Neuronal stem cell (in vitro differentiated cells): Measurements from ENCODE around the gene LXN.

Source experiments
- DNase-seq: peaks from one replicate; pipeline ENCODE4 v3.0.0-alpha.2; 2013; ENCODE audit warnings: low spot score
- H2AFZ ChIP-seq: one replicate; pipeline ENCODE4 v1.6.1; 2013; ENCODE audit warnings: mild to moderate bottlenecking, low read length, inconsistent platforms
- H2AK5ac ChIP-seq: 2 replicates; pipeline ENCODE4 v1.6.1; 2013; ENCODE audit warnings: low read depth, mild to moderate bottlenecking, inconsistent platforms, low read length, moderate library complexity, mixed read lengths
- H2BK120ac ChIP-seq: 2 replicates; pipeline ENCODE4 v1.6.1; 2013; ENCODE audit warnings: low read depth, mild to moderate bottlenecking, inconsistent platforms, low read length, moderate library complexity, mixed read lengths
- H2BK12ac ChIP-seq: one replicate; pipeline ENCODE4 v1.6.1; 2013; ENCODE audit warnings: low read length, inconsistent platforms
- H2BK15ac ChIP-seq: 2 replicates; pipeline ENCODE4 v1.6.1; 2013; ENCODE audit warnings: mild to moderate bottlenecking, low read length, inconsistent platforms, mixed read lengths
- H2BK5ac ChIP-seq: one replicate; pipeline ENCODE4 v1.6.1; 2013; ENCODE audit warnings: inconsistent platforms, mild to moderate bottlenecking, low read length, moderate library complexity
- H3K14ac ChIP-seq: one replicate; pipeline ENCODE4 v1.6.1; 2013; ENCODE audit warnings: low read length, inconsistent platforms
- H3K18ac ChIP-seq: 2 replicates; pipeline ENCODE4 v1.6.1; 2013; ENCODE audit warnings: low read length, inconsistent platforms
- H3K23ac ChIP-seq: 2 replicates; pipeline ENCODE4 v1.6.1; 2013; ENCODE audit warnings: low read depth, mild to moderate bottlenecking, mixed read lengths, low read length, inconsistent platforms; ENCODE audit not compliant: poor library complexity
- H3K27ac ChIP-seq: replicated peaks from 3 replicates; pipeline ENCODE4 v1.5.1; 2013; ENCODE audit warnings: low read length, inconsistent platforms
- H3K27me3 ChIP-seq, 3 experiments: 2 replicates each; pipeline ENCODE4 v1.6.1; 2013; ENCODE audit warnings: low read length in 3 of 3, mild to moderate bottlenecking in 2 of 3, inconsistent platforms in 1 of 3, low read depth in 1 of 3, mixed read lengths in 1 of 3, moderate library complexity in 1 of 3; ENCODE audit not compliant: control insufficient read depth in 3 of 3, insufficient read depth in 3 of 3
- H3K36me3 ChIP-seq, 2 donors: replicated peaks in 1 of 2; 2 replicates each; pipeline ENCODE4 v1.6.1; 2013; ENCODE audit warnings: low read length in 2 of 2; ENCODE audit not compliant: control insufficient read depth in 2 of 2, insufficient read depth in 2 of 2
- H3K4ac ChIP-seq: 2 replicates; pipeline ENCODE4 v1.6.1; 2013; ENCODE audit warnings: inconsistent platforms, mild to moderate bottlenecking, low read length, moderate library complexity
- H3K4me1 ChIP-seq, 2 donors: 1 replicate in 1 of 2; 2 replicates in 1 of 2; pipeline ENCODE4 v1.6.1; 2013; ENCODE audit warnings: low read length in 2 of 2, low read depth in 1 of 2; ENCODE audit not compliant: control insufficient read depth in 2 of 2, insufficient read depth in 1 of 2
- H3K4me2 ChIP-seq: one replicate; pipeline ENCODE4 v1.6.1; 2013; ENCODE audit warnings: mild to moderate bottlenecking, low read length, inconsistent platforms; ENCODE audit not compliant: insufficient read depth, poor library complexity, severe bottlenecking
- H3K4me3 ChIP-seq, 2 donors: 2 replicates each; pipeline ENCODE4 v1.5.1; 2013; ENCODE audit warnings: low read length in 2 of 2, mild to moderate bottlenecking in 2 of 2, inconsistent platforms in 1 of 2, moderate library complexity in 1 of 2
- H3K79me1 ChIP-seq: one replicate; pipeline ENCODE4 v1.6.1; 2013; ENCODE audit warnings: low read depth, mild to moderate bottlenecking, inconsistent platforms, low read length, moderate library complexity
- H3K9ac ChIP-seq: one replicate; pipeline ENCODE4 v1.6.1; 2013; ENCODE audit warnings: mild to moderate bottlenecking, low read depth, low read length, inconsistent platforms; ENCODE audit not compliant: poor library complexity
- H3K9me3 ChIP-seq, 2 donors: replicated peaks in 1 of 2; 2 replicates each; pipeline versions ENCODE3 to v1.6.1; 2013; ENCODE audit warnings: low read length in 2 of 2, mild to moderate bottlenecking in 2 of 2, inconsistent platforms in 1 of 2, low read depth in 1 of 2, mixed read lengths in 1 of 2, moderate library complexity in 1 of 2; ENCODE audit not compliant: control insufficient read depth in 2 of 2, insufficient read depth in 1 of 2
- H4K8ac ChIP-seq: one replicate; pipeline ENCODE4 v1.6.1; 2013; ENCODE audit warnings: low read depth, mild to moderate bottlenecking, inconsistent platforms, low read length, moderate library complexity
- H4K91ac ChIP-seq: one replicate; pipeline ENCODE4 v1.6.1; 2013; ENCODE audit warnings: low read length, low read depth, mild to moderate bottlenecking, inconsistent platforms; ENCODE audit not compliant: poor library complexity
- WGBS, 2 donors: extraction: QIAGEN DNeasy Blood & Tissue Kit; methylation state at CpG; one replicate each; pipeline ENCODE4 v1.1.7; 2013; ENCODE audit warnings: missing lambda C conversion rate in 2 of 2, mixed read lengths in 1 of 2; ENCODE audit not compliant: insufficient read length in 2 of 2, insufficient replicate concordance in 1 of 2; ENCODE audit errors: extremely low coverage in 2 of 2; 5-methylcytosine and 5-hydroxymethylcytosine counted together

The LXN gene

GRCh38 chr3:158644345-158644908 is 28.0 kb downstream of the LXN start, which contains the start of gene GFM1:
GFM1 (plus strand) TSS chr3:158644527; CDS start chr3:158644635, 108 bp downstream.
- Histone ChIP-seq H3K79me1 (peaks cover 6% of the 10 kb centered on the region), H3K23ac (peak within 1 kb of the TSS; percentile 89), H2AK5ac (no peak within 1 kb of the TSS), H2BK15ac (no peak within 1 kb of the TSS), H2BK12ac (no peak within 1 kb of the TSS), H3K4ac (no peak within 1 kb of the TSS), H3K4me1 (peaks cover 0 to 4% of the 10 kb centered on the region in 2 donors), H3K4me3 (peak within 1 kb of the TSS; percentile 80 to 100), H2BK5ac (peak within 1 kb of the TSS; percentile 39), H3K9me3 (no peaks in the 10 kb centered on the region), H3K27me3 (no peaks in the 10 kb centered on the region), H3K27ac (no peak within 1 kb of the TSS), H2BK120ac (no peak within 1 kb of the TSS), H3K4me2 (peak within 1 kb of the TSS; percentile 42), H3K18ac (peak within 1 kb of the TSS; percentile 91), H3K14ac (peak within 1 kb of the TSS; percentile 94), H3K9ac (peak within 1 kb of the TSS; percentile 94), H3K36me3 (peaks cover 0 to 32% of the 10 kb centered on the region in 2 donors), H4K91ac (no peak within 1 kb of the TSS), H4K8ac (no peak within 1 kb of the TSS), H2AFZ (peak within 1 kb of the TSS; percentile 94)
- no CpG with 5 or more reads among the region's 42 CpGs for WGBS, 2 donors
- DNase-seq, result peak; percentile 86

- Histone ChIP-seq H3K4me3 (no peak overlapping the region), H3K4ac (no peak overlapping the region), H2BK15ac (no peak overlapping the region), H3K36me3 (peaks cover 0 to 18% of the 10 kb centered on the region in 2 donors), H2AK5ac (no peak overlapping the region), H3K4me1 (peaks cover 0 to 4% of the 10 kb centered on the region in 2 donors), H2BK5ac (no peak overlapping the region), H4K91ac (no peak overlapping the region), H2BK12ac (no peak overlapping the region), H2BK120ac (no peak overlapping the region), H3K4me2 (no peak overlapping the region), H3K27me3 (no peaks in the 10 kb centered on the region), H3K9ac (no peak overlapping the region), H3K18ac (no peak overlapping the region), H3K79me1 (peaks cover 6% of the 10 kb centered on the region), H2AFZ (peak overlapping the region; percentile 77), H3K14ac (no peak overlapping the region), H4K8ac (no peak overlapping the region), H3K23ac (no peak overlapping the region), H3K9me3 (no peaks in the 10 kb centered on the region), H3K27ac (no peak overlapping the region)
- no peak for DNase-seq
- no CpG with 5 or more reads among the region's 6 CpGs for WGBS, 2 donors
Measured at GRCh38 chr3:158642474-158643210, 29.8 kb downstream of the LXN start.

GRCh38 chr3:158642005-158642404 is 30.4 kb downstream of the LXN start:
- no peak for DNase-seq
- H3K4ac ChIP-seq, result no peak overlapping the region
- H3K36me3 ChIP-seq, result peaks cover 0 to 12% of the 10 kb centered on the region in 2 donors
- peaks cover 6% of the 10 kb centered on the region for H3K79me1 ChIP-seq
- H3K27ac ChIP-seq, result no peak overlapping the region
- no peak overlapping the region for H3K4me2 ChIP-seq
- no peak overlapping the region for H2AFZ ChIP-seq
- no peak overlapping the region for H3K9ac ChIP-seq
- no peak overlapping the region for H2BK12ac ChIP-seq
- H4K8ac ChIP-seq, result no peak overlapping the region
- no CpG with 5 or more reads among the region's 7 CpGs for WGBS, 2 donors
- H3K14ac ChIP-seq, result no peak overlapping the region
- H3K27me3 ChIP-seq, result no peaks in the 10 kb centered on the region
- no peak overlapping the region for H4K91ac ChIP-seq
- H2BK15ac ChIP-seq, result no peak overlapping the region
- H2BK5ac ChIP-seq, result no peak overlapping the region
- peaks cover 0 to 4% of the 10 kb centered on the region in 2 donors for H3K4me1 ChIP-seq
- no peak overlapping the region for H2BK120ac ChIP-seq
- no peak overlapping the region for H3K4me3 ChIP-seq
- H3K23ac ChIP-seq, result no peak overlapping the region
- no peak overlapping the region for H3K18ac ChIP-seq
- no peaks in the 10 kb centered on the region for H3K9me3 ChIP-seq
- H2AK5ac ChIP-seq, result no peak overlapping the region

DNA sequence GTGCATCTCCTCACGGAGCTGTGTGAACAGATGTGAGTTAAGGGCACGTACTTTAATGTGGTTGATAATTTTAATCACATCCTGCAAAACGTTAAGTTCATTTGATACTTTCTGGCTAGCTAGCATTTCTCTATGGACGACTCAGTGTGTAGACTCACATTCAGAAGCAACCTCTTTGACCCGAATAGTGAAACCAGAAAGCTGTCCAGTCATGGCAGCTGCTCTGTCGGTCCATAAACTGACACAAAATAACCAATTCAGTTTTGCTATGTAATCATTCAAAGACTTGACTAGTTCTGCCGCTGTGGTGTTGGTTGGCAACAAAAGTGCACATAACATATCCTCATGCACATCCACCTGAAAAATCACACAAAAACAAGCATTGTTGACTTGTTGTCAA is 31.8 kb downstream of the LXN start:
- Histone ChIP-seq H4K91ac (no peak overlapping the region), H2AK5ac (no peak overlapping the region), H3K9me3 (no peaks in the 10 kb centered on the region), H3K4me2 (no peak overlapping the region), H3K14ac (no peak overlapping the region), H3K27me3 (no peaks in the 10 kb centered on the region), H3K23ac (no peak overlapping the region), H3K9ac (no peak overlapping the region), H2BK120ac (no peak overlapping the region), H2BK15ac (no peak overlapping the region), H3K36me3 (no peaks in the 10 kb centered on the region), H3K27ac (no peak overlapping the region), H2AFZ (no peak overlapping the region), H3K4ac (no peak overlapping the region), H3K4me1 (peaks cover 0 to 4% of the 10 kb centered on the region in 2 donors), H3K18ac (no peak overlapping the region), H3K79me1 (peaks cover 2% of the 10 kb centered on the region), H3K4me3 (no peak overlapping the region), H4K8ac (no peak overlapping the region), H2BK5ac (no peak overlapping the region), H2BK12ac (no peak overlapping the region)
- DNase-seq, result no peak
- no CpG with 5 or more reads among the region's 7 CpGs for WGBS, 2 donors
